Stomach (tissue), 9 donors: ENCODE results near the gene ANKRD40. TPM values are rescaled to one million over a fixed set of nuclear protein-coding genes. Genes with fewer than 3 reads are reported as not detected.

Experiments used
- DNase-seq, 2 donors: peaks; one replicate each; pipeline versions ENCODE4 v3.0.0 to v3.0.0-alpha.2; 2013 to 2019
- H3K27ac ChIP-seq, 5 donors: fragments of 200-600 bp in 4 of 5; sonication (generic) in 4 of 5; one replicate each; pipeline ENCODE4 v1.5.1; 2013 to 2019; ENCODE audit warnings: mild to moderate bottlenecking in 1 of 5, moderate library complexity in 1 of 5
- H3K27me3 ChIP-seq, 3 donors: fragments of 200-600 bp; sonication (generic); one replicate each; pipeline ENCODE4 v1.5.1; 2017 to 2019; ENCODE audit warnings: mixed run types in 1 of 3
- H3K36me3 ChIP-seq, 4 donors: fragments of 200-600 bp; sonication (generic); 1 replicate in 3 of 4; 2 replicates in 1 of 4; pipeline ENCODE4 v1.5.1; 2016 to 2019
- H3K4me1 ChIP-seq, 4 donors: fragments of 200-600 bp; sonication (generic); one replicate each; pipeline ENCODE4 v1.5.1; 2016 to 2019
- H3K4me3 ChIP-seq, 4 donors: fragments of 200-600 bp; sonication (generic) in 3 of 4; one replicate each; pipeline ENCODE4 v1.5.1; 2016 to 2019; ENCODE audit warnings: mild to moderate bottlenecking in 1 of 4
- H3K9me3 ChIP-seq, 4 donors: fragments of 200-600 bp; sonication (generic); one replicate each; pipeline ENCODE4 v1.5.1; 2016 to 2019
- EP300 ChIP-seq: sonication (generic); formaldehyde crosslinking; IDR thresholded peaks from one replicate; pipeline ENCODE4 v1.6.1; 2017; ENCODE audit warnings: antibody characterized with exemption
- POLR2A ChIP-seq, 4 donors: fragments of 450-650 bp; IDR thresholded peaks; one replicate each; pipeline ENCODE4 v1.6.1; 2016; ENCODE audit warnings: antibody characterized with exemption in 4 of 4, control low read depth in 2 of 4, mild to moderate bottlenecking in 1 of 4, moderate library complexity in 1 of 4
- POLR2AphosphoS5 ChIP-seq, 3 donors: sonication (generic); formaldehyde crosslinking; IDR thresholded peaks; one replicate each; pipeline ENCODE4 v1.6.1; 2016; ENCODE audit warnings: antibody characterized with exemption in 3 of 3
- WGBS, 5 donors: extraction: QIAGEN DNeasy Blood & Tissue Kit in 3 of 5; methylation state at CpG; one replicate each; pipeline versions ENCODE4 v1.1.5 to v1.1.7; 2013 to 2018; 5-methylcytosine and 5-hydroxymethylcytosine counted together
- intact Hi-C: fragments of 100-400 bp; cut with DNase I; formaldehyde crosslinking; loops from one replicate; pipeline ENCODE4 v1.15.1; 2023; ENCODE audit warnings: low total_unique reads
- polyA plus RNA-seq, 3 donors: library from polyadenylated mRNA; stranded (reverse); fragments of 200-250 nt; gene quantifications; one replicate each; pipeline ENCODE4 v1.2.3, GENCODE V29; 2013
- total RNA-seq, 5 donors: library from RNA; depleted of rRNA; stranded (reverse); fragments of >200 nt; gene quantifications; one replicate each; pipeline versions ENCODE4 v1.1.0 to v1.2.3, GENCODE V29; 2014 to 2016
- TF ChIP-seq, protein P1 (sequence below), 7 experiments: fragments of 450-650 bp in 4 of 7; fragments of 200-600 bp in 3 of 7; sonication (generic) in 3 of 7; IDR thresholded peaks; one replicate each; pipeline ENCODE4 v1.5.1; 2016 to 2019; ENCODE audit warnings: antibody characterized with exemption in 7 of 7, control low read depth in 2 of 7, mild to moderate bottlenecking in 1 of 7
- donor health status: healthy with polysubstance abuse.
- donor health status: Bipolar disorder and iron deficiency.
- donor health status: healthy.

ANKRD40 gene
- total and polyA plus RNA-seq, 8 donors: 7.5 to 36.6 (median 19.9) TPM

DNA sequence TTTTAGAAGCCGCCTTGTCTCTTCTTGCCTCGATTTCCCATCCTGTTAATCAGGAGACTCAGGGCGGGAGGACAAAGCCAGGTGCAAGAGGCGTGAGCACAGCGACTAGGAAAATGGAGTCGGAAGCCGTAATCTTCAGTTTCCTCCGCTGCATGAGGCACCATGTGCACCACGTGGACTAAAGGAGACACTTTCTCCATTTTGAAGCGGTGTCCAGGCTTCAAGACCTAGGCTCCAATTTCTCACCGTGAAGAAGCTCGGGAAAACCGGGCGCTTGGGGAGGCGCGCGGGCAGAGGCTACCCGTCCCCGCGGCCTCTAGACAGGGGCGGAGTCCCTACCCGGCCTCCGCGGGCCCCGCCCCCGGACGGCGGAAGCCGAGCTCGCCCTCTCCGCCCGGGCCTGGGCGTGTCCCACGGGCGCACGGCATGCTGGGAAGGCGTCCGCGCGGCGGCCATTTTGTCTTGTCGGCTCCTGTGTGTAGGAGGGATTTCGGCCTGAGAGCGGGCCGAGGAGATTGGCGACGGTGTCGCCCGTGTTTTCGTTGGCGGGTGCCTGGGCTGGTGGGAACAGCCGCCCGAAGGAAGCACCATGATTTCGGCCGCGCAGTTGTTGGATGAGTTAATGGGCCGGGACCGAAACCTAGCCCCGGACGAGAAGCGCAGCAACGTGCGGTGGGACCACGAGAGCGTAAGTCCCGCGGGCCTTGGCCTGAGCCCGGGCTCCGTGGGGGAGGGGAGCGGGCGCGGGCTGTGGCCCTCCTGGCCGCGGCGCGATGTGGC, 11.6 kb upstream of the ANKRD40 start, which contains the start of gene LUC7L3:
Gene LUC7L3 (plus strand): TSS at position 460 of the 780 bp plus-strand sequence. CDS start 130 bp downstream, at position 590.
- Histone ChIP-seq H3K27me3 (no peaks in the 10 kb centered on the region), H3K4me3 (peak within 1 kb of the TSS; percentile 68 to 92 (median 76)), H3K9me3 (no peaks in the 10 kb centered on the region), H3K36me3 (no peaks in the 10 kb centered on the region), H3K27ac (peak within 1 kb of the TSS; percentile 88 to 100 (median 99)), H3K4me1 (peaks cover 32 to 45% (median 42%) of the 10 kb centered on the region in 4 donors)
- WGBS, 5 donors: 1 to 2% (median 2%) methylated on average over 34 to 76 of the region's 76 CpGs
- peak; percentile 95 to 98 for DNase-seq
- intact Hi-C loops: no loop called here
- peak; percentile 84 to 96 (median 87) for TF ChIP-seq POLR2AphosphoS5 (IDR thresholded peaks at IDR 0.05)
- no peak for TF ChIP-seq EP300
- peak in 1 of 4 donors; percentile 49 for TF ChIP-seq POLR2A (IDR thresholded peaks at IDR 0.05)
- TF ChIP-seq, protein P1, sequence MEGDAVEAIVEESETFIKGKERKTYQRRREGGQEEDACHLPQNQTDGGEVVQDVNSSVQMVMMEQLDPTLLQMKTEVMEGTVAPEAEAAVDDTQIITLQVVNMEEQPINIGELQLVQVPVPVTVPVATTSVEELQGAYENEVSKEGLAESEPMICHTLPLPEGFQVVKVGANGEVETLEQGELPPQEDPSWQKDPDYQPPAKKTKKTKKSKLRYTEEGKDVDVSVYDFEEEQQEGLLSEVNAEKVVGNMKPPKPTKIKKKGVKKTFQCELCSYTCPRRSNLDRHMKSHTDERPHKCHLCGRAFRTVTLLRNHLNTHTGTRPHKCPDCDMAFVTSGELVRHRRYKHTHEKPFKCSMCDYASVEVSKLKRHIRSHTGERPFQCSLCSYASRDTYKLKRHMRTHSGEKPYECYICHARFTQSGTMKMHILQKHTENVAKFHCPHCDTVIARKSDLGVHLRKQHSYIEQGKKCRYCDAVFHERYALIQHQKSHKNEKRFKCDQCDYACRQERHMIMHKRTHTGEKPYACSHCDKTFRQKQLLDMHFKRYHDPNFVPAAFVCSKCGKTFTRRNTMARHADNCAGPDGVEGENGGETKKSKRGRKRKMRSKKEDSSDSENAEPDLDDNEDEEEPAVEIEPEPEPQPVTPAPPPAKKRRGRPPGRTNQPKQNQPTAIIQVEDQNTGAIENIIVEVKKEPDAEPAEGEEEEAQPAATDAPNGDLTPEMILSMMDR (IDR thresholded peaks at IDR 0.05): no peak

DNA sequence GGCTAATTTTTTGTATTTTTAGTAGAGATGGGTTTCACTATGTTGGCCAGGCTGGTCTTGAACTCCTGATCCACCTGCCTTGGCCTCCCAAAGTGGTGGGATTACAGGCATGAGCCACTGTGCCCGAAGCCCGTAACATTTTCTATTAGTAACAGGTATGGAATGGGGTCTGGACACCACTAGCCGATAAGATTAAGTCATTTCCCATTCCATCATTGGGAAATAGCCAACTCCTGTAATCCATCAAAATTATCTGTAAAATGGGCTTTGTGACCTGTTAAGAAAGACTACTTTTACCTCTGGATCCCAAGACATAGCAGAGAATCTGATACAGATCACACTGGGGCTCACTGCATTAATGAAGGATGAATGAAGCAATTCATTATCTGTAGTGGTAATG, 7.8 kb upstream of the ANKRD40 start:
- Histone ChIP-seq H3K27me3 (no peaks in the 10 kb centered on the region), H3K36me3 (no peaks in the 10 kb centered on the region), H3K27ac (no peak overlapping the region), H3K9me3 (no peaks in the 10 kb centered on the region), H3K4me3 (no peak overlapping the region), H3K4me1 (peaks cover 0 to 6% (median 5%) of the 10 kb centered on the region in 4 donors)
- intact Hi-C loops: no loop called here
- WGBS, 5 donors: 81 to 97% (median 92%) methylated on average over 3 of the region's 3 CpGs
- TF ChIP-seq POLR2A (IDR thresholded peaks at IDR 0.05): no peak
- TF ChIP-seq, protein P1 (IDR thresholded peaks at IDR 0.05): no peak
- TF ChIP-seq EP300: no peak
- TF ChIP-seq POLR2AphosphoS5 (IDR thresholded peaks at IDR 0.05): no peak
- DNase-seq: no peak

DNA sequence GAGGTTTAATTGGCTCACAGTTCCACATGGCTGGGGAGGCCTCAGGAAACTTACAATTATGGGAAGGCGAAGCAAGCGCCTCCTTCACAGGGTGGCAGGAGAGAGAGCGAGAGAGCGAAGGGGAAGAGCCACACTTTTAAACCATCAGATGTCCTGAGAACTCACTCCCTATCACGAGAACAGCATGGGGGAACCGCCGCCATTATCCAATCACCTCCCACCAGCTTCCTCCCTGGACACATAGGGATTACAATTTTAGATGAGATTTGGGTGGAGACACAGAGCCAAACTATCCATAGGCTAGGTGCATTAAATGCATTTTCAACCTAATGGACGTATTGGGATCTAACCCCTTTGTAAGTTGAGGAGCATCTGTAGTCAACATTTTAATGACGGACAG, 4.9 kb upstream of the ANKRD40 start:
- no peak for TF ChIP-seq EP300
- TF ChIP-seq POLR2AphosphoS5 (IDR thresholded peaks at IDR 0.05): no peak
- TF ChIP-seq, protein P1 (IDR thresholded peaks at IDR 0.05): no peak
- TF ChIP-seq POLR2A (IDR thresholded peaks at IDR 0.05): no peak
- intact Hi-C loops: no loop called here
- no peak for DNase-seq
- H3K36me3 ChIP-seq: no peaks in the 10 kb centered on the region
- H3K9me3 ChIP-seq: no peaks in the 10 kb centered on the region
- no peak overlapping the region for H3K4me3 ChIP-seq
- no peaks in the 10 kb centered on the region for H3K27me3 ChIP-seq
- 88 to 95% (median 92%) methylated on average over 9 of the region's 9 CpGs for WGBS, 5 donors
- no peak overlapping the region for H3K27ac ChIP-seq
- peaks cover 12 to 23% (median 15%) of the 10 kb centered on the region in 4 donors for H3K4me1 ChIP-seq

DNA sequence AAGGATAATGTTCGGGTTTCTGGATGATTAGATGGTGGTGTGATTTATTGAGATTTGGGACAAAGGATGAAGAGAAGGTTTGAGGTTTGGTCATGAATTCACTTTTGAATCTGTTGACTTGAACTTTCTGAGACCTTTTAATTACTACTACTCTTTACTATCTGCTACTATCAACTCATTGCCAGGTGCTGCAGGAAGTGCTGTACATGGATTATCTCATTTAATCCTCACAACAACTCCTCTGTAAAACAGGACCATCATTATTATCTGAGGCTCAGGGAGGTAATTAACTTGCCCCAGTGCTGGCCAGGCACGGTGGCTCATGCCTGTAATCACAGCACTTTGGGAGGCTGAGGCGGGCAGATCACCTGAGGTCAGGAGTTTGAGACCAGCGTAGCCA, 2.9 kb upstream of the ANKRD40 start:
- H3K36me3 ChIP-seq: no peaks in the 10 kb centered on the region
- WGBS, 5 donors: 85 to 93% (median 89%) methylated on average over 4 of the region's 4 CpGs
- TF ChIP-seq POLR2A (IDR thresholded peaks at IDR 0.05) (no peak), EP300 (no peak), POLR2AphosphoS5 (IDR thresholded peaks at IDR 0.05) (no peak)
- TF ChIP-seq, protein P1 (IDR thresholded peaks at IDR 0.05): no peak
- no peak for DNase-seq
- no peak overlapping the region for H3K27ac ChIP-seq
- intact Hi-C loops: no loop called here
- H3K4me3 ChIP-seq: no peak overlapping the region
- H3K4me1 ChIP-seq: peaks cover 12 to 38% (median 29%) of the 10 kb centered on the region in 4 donors
- no peaks in the 10 kb centered on the region for H3K27me3 ChIP-seq
- no peaks in the 10 kb centered on the region for H3K9me3 ChIP-seq
